Brain microvascular endothelial cell (primary cell): ENCODE data around the gene FIZ1.
A peak's percentile ranks its signal among the peaks of the same experiment; 100 is the strongest.

Experiments used
- DNase-seq: peaks from one replicate; pipeline ENCODE4 v3.0.0-alpha.2; 2020
- H3K27ac ChIP-seq: fragments of 250-450 bp; sonication (Bioruptor Pico); 2 replicates; pipeline ENCODE4 v1.5.1; 2020; ENCODE audit warnings: mild to moderate bottlenecking, moderate library complexity
- H3K27me3 ChIP-seq: fragments of 250-450 bp; sonication (Bioruptor Pico); replicated peaks from 2 replicates; pipeline ENCODE4 v1.5.1; 2020; ENCODE audit warnings: mild to moderate bottlenecking
- H3K36me3 ChIP-seq: fragments of 250-450 bp; sonication (Bioruptor Pico); replicated peaks from 2 replicates; pipeline ENCODE4 v1.5.1; 2020; ENCODE audit warnings: mild to moderate bottlenecking
- H3K4me3 ChIP-seq: 2 replicates; pipeline ENCODE4 v1.5.1; 2011; ENCODE audit warnings: low read depth, mild to moderate bottlenecking, control low read depth, low read length, moderate library complexity
- in situ Hi-C: cut with HindIII; loops from 2 replicates; pipeline ENCODE4 v1.10.0; 2017; ENCODE audit warnings: low sequenced_read_pairs, low pct_ligation_motif_present
- TF ChIP-seq, protein P1 (sequence below): IDR thresholded peaks from 2 replicates; pipeline ENCODE4 v1.5.1; 2011; ENCODE audit warnings: low read depth, mild to moderate bottlenecking, moderate library complexity, low read length, control low read depth, inconsistent platforms; ENCODE audit errors: missing control alignments

Gene FIZ1

DNA sequence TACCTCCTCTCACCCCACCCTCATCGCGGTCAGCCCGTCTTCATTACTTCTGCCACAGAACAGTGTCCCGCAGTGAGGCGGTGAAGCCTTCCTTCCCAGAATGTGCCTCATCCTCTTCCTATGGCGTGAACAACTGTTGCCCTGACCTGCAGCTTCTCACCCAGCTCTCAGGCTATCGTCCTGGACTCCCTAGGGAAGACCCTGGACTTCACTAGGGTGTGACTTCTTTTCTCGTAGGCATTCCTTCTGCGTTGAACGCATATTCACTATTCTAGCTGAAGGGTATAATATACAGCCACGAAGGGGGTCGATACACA lies 7.1 kb upstream of the FIZ1 start:
- H3K36me3 ChIP-seq = peaks cover 8% of the 10 kb centered on the region
- no peaks in the 10 kb centered on the region for H3K27me3 ChIP-seq
- H3K4me3 ChIP-seq = peak overlapping the region; percentile 90
- no peak for DNase-seq
- peak overlapping the region; percentile 17 for H3K27ac ChIP-seq
- in situ Hi-C loops = loop anchor here (25.0 kb wide), 1 partner anchor 219 kb away; the partner anchor contains the start of genes RPL28, TMEM190 and TMEM238
- TF ChIP-seq, protein P1, sequence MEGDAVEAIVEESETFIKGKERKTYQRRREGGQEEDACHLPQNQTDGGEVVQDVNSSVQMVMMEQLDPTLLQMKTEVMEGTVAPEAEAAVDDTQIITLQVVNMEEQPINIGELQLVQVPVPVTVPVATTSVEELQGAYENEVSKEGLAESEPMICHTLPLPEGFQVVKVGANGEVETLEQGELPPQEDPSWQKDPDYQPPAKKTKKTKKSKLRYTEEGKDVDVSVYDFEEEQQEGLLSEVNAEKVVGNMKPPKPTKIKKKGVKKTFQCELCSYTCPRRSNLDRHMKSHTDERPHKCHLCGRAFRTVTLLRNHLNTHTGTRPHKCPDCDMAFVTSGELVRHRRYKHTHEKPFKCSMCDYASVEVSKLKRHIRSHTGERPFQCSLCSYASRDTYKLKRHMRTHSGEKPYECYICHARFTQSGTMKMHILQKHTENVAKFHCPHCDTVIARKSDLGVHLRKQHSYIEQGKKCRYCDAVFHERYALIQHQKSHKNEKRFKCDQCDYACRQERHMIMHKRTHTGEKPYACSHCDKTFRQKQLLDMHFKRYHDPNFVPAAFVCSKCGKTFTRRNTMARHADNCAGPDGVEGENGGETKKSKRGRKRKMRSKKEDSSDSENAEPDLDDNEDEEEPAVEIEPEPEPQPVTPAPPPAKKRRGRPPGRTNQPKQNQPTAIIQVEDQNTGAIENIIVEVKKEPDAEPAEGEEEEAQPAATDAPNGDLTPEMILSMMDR = no peak

DNA sequence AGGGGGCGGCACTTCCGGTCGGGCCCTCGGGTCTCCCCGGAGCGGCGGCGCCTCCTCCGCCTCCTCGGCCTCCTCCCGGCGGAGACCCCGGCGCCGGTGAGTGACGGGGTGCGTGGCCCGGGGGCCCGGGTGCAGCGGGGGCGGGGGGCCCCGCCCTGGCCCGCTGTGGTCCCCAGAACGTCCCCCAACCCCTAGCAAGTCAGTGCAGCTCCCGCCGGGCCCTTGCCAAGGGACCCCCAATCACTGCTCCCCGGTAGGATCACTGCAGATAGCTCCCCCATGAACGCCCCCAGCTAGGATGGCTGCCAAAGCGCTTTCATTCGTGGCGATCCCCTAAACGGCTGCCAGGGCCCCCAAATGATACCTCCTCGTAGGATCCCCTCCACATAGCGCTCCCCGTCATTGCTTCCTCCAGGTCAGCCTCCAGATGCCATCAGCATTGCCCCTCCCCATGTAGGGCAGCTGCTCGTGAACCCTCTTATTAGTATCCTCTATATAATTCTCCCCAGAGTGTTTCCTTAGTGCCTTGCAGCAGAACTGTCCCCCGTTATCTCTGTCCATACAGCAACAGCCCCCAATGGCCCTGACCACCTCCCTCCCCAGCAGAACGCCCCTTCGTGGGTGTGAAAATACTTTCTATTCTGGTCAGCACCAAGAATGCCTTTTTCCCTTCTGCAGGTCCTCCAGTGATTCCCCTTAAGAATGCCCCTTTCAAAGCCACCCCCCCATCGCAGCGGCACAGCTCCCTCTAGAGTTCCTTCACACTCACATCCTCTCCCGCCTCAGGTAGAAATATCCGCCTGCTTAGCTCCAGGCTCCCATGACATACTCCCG lies 6.5 kb upstream of the FIZ1 start, which contains the start of gene ZNF865:
TSS of gene ZNF865 (plus strand) at position 11 of the 834 bp plus-strand sequence. CDS start 7,972 bp downstream, outside the sequence.
- peak within 1 kb of the TSS; percentile 72 for H3K27ac ChIP-seq
- peak; percentile 81 for DNase-seq
- peaks cover 8% of the 10 kb centered on the region for H3K36me3 ChIP-seq
- H3K4me3 ChIP-seq = peak within 1 kb of the TSS; percentile 90
- TF ChIP-seq, protein P1 = peak; percentile 93
- in situ Hi-C loops = loop anchor here (25.0 kb wide), 1 partner anchor 219 kb away; the partner anchor contains the start of genes RPL28, TMEM190 and TMEM238
- no peaks in the 10 kb centered on the region for H3K27me3 ChIP-seq

GRCh38 chr19:55605207-55605636 lies 5.9 kb upstream of the FIZ1 start:
- TF ChIP-seq, protein P1 = no peak
- peak overlapping the region; percentile 90 for H3K4me3 ChIP-seq
- peaks cover 8% of the 10 kb centered on the region for H3K36me3 ChIP-seq
- in situ Hi-C loops = loop anchor here (25.0 kb wide), 1 partner anchor 218 kb away; the partner anchor contains the start of genes RPL28, TMEM190 and TMEM238
- no peaks in the 10 kb centered on the region for H3K27me3 ChIP-seq
- H3K27ac ChIP-seq = peak overlapping the region; percentile 72
- DNase-seq = peak; percentile 98

- Histone ChIP-seq H3K27ac (no peak overlapping the region), H3K36me3 (peaks cover 3% of the 10 kb centered on the region), H3K27me3 (no peaks in the 10 kb centered on the region), H3K4me3 (no peak overlapping the region)
- TF ChIP-seq, protein P1 = no peak
- no peak for DNase-seq
- in situ Hi-C loops = loop anchor here (25.0 kb wide), 1 partner anchor 216 kb away; the partner anchor contains the start of genes RPL28, TMEM190 and TMEM238
Observed at GRCh38 chr19:55603581-55604292, 4.4 kb upstream of the FIZ1 start.

- Histone ChIP-seq H3K27me3 (no peaks in the 10 kb centered on the region), H3K36me3 (peaks cover 3% of the 10 kb centered on the region), H3K27ac (no peak overlapping the region), H3K4me3 (no peak overlapping the region)
- no peak for DNase-seq
- in situ Hi-C loops = loop anchor here (25.0 kb wide), 1 partner anchor 216 kb away; the partner anchor contains the start of genes RPL28, TMEM190 and TMEM238
- TF ChIP-seq, protein P1 = no peak
Observed at GRCh38 chr19:55603115-55603514, 3.8 kb upstream of the FIZ1 start.
